Lower leg skin (tissue), 3 donors: ENCODE results near the gene CKMT2.

Source experiments
- CTCF ChIP-seq, 3 donors: fragments of 450-650 bp; IDR thresholded peaks; one replicate each; pipeline ENCODE4 v1.5.1; 2016; ENCODE audit warnings: antibody characterized with exemption in 3 of 3, mild to moderate bottlenecking in 3 of 3, moderate library complexity in 2 of 3
- POLR2A ChIP-seq, 2 donors: fragments of 450-650 bp; IDR thresholded peaks; one replicate each; pipeline ENCODE4 v1.6.1; 2016 to 2017; ENCODE audit warnings: antibody characterized with exemption in 2 of 2, mild to moderate bottlenecking in 1 of 2, moderate library complexity in 1 of 2

- TF ChIP-seq POLR2A (IDR thresholded peaks at IDR 0.05), result no peak
- no peak for TF ChIP-seq CTCF (IDR thresholded peaks at IDR 0.05)
Measured at GRCh38 chr5:81232464-81233079, 550 bp upstream of the CKMT2 start.
